Left ventricle myocardium inferior (tissue), 1 donor: Measurements from ENCODE around the gene KNSTRN. TPM values are rescaled to one million over a fixed set of nuclear protein-coding genes. Genes with fewer than 3 reads are reported as not detected.

Experiments used
- DNase-seq: peaks from one replicate; pipeline ENCODE4 v3.0.0-alpha.2; 2020
- H3K27ac ChIP-seq: fragments of 200-600 bp; replicated peaks from 2 replicates; pipeline ENCODE4 v1.8.0; 2021
- H3K27me3 ChIP-seq: fragments of 200-600 bp; 2 replicates; pipeline ENCODE4 v1.8.0; 2021; ENCODE audit warnings: low read depth
- H3K36me3 ChIP-seq: fragments of 200-600 bp; 2 replicates; pipeline ENCODE4 v1.8.0; 2021
- H3K4me1 ChIP-seq: fragments of 200-600 bp; 2 replicates; pipeline ENCODE4 v1.8.0; 2021
- H3K4me3 ChIP-seq: fragments of 200-600 bp; 2 replicates; pipeline ENCODE4 v1.8.0; 2021; ENCODE audit warnings: mild to moderate bottlenecking, moderate library complexity
- H3K9me3 ChIP-seq: fragments of 200-600 bp; replicated peaks from 2 replicates; pipeline ENCODE4 v1.8.0; 2021
- CTCF ChIP-seq: fragments of 200-600 bp; IDR thresholded peaks from 2 replicates; pipeline ENCODE4 v1.8.0; 2021; ENCODE audit warnings: antibody characterized with exemption, mild to moderate bottlenecking, borderline replicate concordance
- intact Hi-C: fragments of 100-400 bp; cut with micrococcal nuclease; formaldehyde crosslinking; loops from one replicate; pipeline ENCODE4 v1.11.0; 2022
- total RNA-seq: library from RNA; stranded (reverse); fragmentation: NEBNext Ultra II Directional; extraction: Animal tissue kit (Norgen Biotek cat#: 25700); gene quantifications from one replicate; pipeline ENCODE4 v1.2.1, GENCODE V29; 2021
- donor health status: DM: no; HTN: yes; CAD: no; lungs with severe emphysema.

Gene KNSTRN
- total RNA-seq, 1 donor from 2014 or later, result 9.0 TPM

- TF ChIP-seq CTCF, result no peak
- H3K4me3 ChIP-seq, result no peak overlapping the region
- no peak overlapping the region for H3K27ac ChIP-seq
- H3K27me3 ChIP-seq, result no peaks in the 10 kb centered on the region
- peaks cover 9% of the 10 kb centered on the region for H3K36me3 ChIP-seq
- peaks cover 4% of the 10 kb centered on the region for H3K4me1 ChIP-seq
- no peak for DNase-seq
- no peaks in the 10 kb centered on the region for H3K9me3 ChIP-seq
- intact Hi-C loops, result no loop called here
Measured at GRCh38 chr15:40398413-40398873, 15.9 kb downstream of the KNSTRN start.

- Histone ChIP-seq H3K4me1 (peaks cover 4% of the 10 kb centered on the region), H3K36me3 (no peaks in the 10 kb centered on the region), H3K4me3 (no peak overlapping the region), H3K27me3 (no peaks in the 10 kb centered on the region), H3K27ac (no peak overlapping the region), H3K9me3 (no peaks in the 10 kb centered on the region)
- intact Hi-C loops, result no loop called here
- DNase-seq, result no peak
- TF ChIP-seq CTCF, result no peak
Measured at GRCh38 chr15:40399370-40399769, 16.8 kb downstream of the KNSTRN start.

- no peak for TF ChIP-seq CTCF
- Histone ChIP-seq H3K27ac (peak within 1 kb of the TSS; percentile 84), H3K4me1 (peaks cover 28% of the 10 kb centered on the region), H3K27me3 (no peaks in the 10 kb centered on the region), H3K36me3 (peaks cover 32% of the 10 kb centered on the region), H3K9me3 (no peaks in the 10 kb centered on the region), H3K4me3 (peak within 1 kb of the TSS; percentile 84)
- DNase-seq, result peak; percentile 95
- intact Hi-C loops, result no loop called here
Measured at GRCh38 chr15:40405501-40406381, 23.2 kb downstream of the KNSTRN start, which contains the start of gene IVD. IVD (plus strand) TSS chr15:40405795; CDS start chr15:40405828, 33 bp downstream.

- Histone ChIP-seq H3K27ac (no peak overlapping the region), H3K4me1 (peaks cover 33% of the 10 kb centered on the region), H3K27me3 (no peaks in the 10 kb centered on the region), H3K4me3 (no peak overlapping the region), H3K36me3 (peaks cover 49% of the 10 kb centered on the region), H3K9me3 (no peaks in the 10 kb centered on the region)
- no peak for DNase-seq
- TF ChIP-seq CTCF, result no peak
- intact Hi-C loops, result no loop called here
Measured at GRCh38 chr15:40407330-40407990, 24.9 kb downstream of the KNSTRN start.

GRCh38 chr15:40409366-40409765 is 26.8 kb downstream of the KNSTRN start:
- Histone ChIP-seq H3K4me1 (peaks cover 33% of the 10 kb centered on the region), H3K27ac (no peak overlapping the region), H3K36me3 (peaks cover 69% of the 10 kb centered on the region), H3K27me3 (no peaks in the 10 kb centered on the region), H3K9me3 (no peaks in the 10 kb centered on the region), H3K4me3 (no peak overlapping the region)
- TF ChIP-seq CTCF, result no peak
- DNase-seq, result no peak
- intact Hi-C loops, result no loop called here
